CD14-positive monocyte (primary cell): ENCODE results near the gene DCTD. TPM values are rescaled to one million over a fixed set of nuclear protein-coding genes. Genes with fewer than 3 reads are reported as not detected.

Experiments used
- DNase-seq, 3 donors: peaks; one replicate each; pipeline ENCODE4 v3.0.0-alpha.2; 2011 to 2022
- H2AFZ ChIP-seq: 2 replicates; pipeline ENCODE4 v1.6.0; 2012; ENCODE audit warnings: mild to moderate bottlenecking, low read depth, low read length, inconsistent platforms; ENCODE audit not compliant: insufficient read depth, poor library complexity, severe bottlenecking
- H3K27ac ChIP-seq, 2 donors: 1 replicate in 1 of 2; 2 replicates in 1 of 2; pipeline ENCODE4 v1.5.1; 2012 to 2013; ENCODE audit warnings: low read length in 2 of 2, control low read depth in 1 of 2, inconsistent platforms in 1 of 2, low read depth in 1 of 2, mild to moderate bottlenecking in 1 of 2
- H3K27me3 ChIP-seq, 2 donors: one replicate each; pipeline versions ENCODE4 v1.6.0 to v1.6.1; 2011 to 2013; ENCODE audit warnings: low read length in 2 of 2; ENCODE audit not compliant: control insufficient read depth in 2 of 2, insufficient read depth in 2 of 2
- H3K36me3 ChIP-seq, 2 donors: replicated peaks in 1 of 2; 1 replicate in 1 of 2; 2 replicates in 1 of 2; pipeline versions ENCODE4 v1.5.1 to v1.6.1; 2012 to 2013; ENCODE audit warnings: low read length in 2 of 2, control low read depth in 1 of 2, inconsistent platforms in 1 of 2, mild to moderate bottlenecking in 1 of 2; ENCODE audit not compliant: insufficient read depth in 2 of 2, control insufficient read depth in 1 of 2
- H3K4me1 ChIP-seq, 2 donors: 1 replicate in 1 of 2; 2 replicates in 1 of 2; pipeline versions ENCODE4 v1.5.1 to v1.6.1; 2012 to 2013; ENCODE audit warnings: low read length in 2 of 2, control low read depth in 1 of 2, inconsistent platforms in 1 of 2, mild to moderate bottlenecking in 1 of 2, moderate library complexity in 1 of 2; ENCODE audit not compliant: insufficient read depth in 2 of 2, control insufficient read depth in 1 of 2
- H3K4me2 ChIP-seq: replicated peaks from 2 replicates; pipeline ENCODE3; 2012; ENCODE audit warnings: low read length, moderate library complexity, mild to moderate bottlenecking; ENCODE audit not compliant: poor library complexity, severe bottlenecking; ENCODE audit errors: extremely low read depth
- H3K4me3 ChIP-seq, 3 experiments: fragments of 200-600 bp in 1 of 3; sonication (generic) in 1 of 3; replicated peaks in 1 of 3; 1 replicate in 2 of 3; 2 replicates in 1 of 3; pipeline ENCODE4 v1.5.1; 2011 to 2013; ENCODE audit warnings: low read length in 3 of 3, mild to moderate bottlenecking in 3 of 3, control low read depth in 2 of 3, low read depth in 2 of 3, inconsistent platforms in 1 of 3, moderate library complexity in 1 of 3
- H3K79me2 ChIP-seq: 2 replicates; pipeline ENCODE4 v1.6.0; 2012; ENCODE audit warnings: mild to moderate bottlenecking, control low read depth, inconsistent platforms, low read length, moderate library complexity; ENCODE audit not compliant: insufficient read depth
- H3K9ac ChIP-seq: 2 replicates; pipeline ENCODE4 v1.6.0; 2017; ENCODE audit warnings: low read length, mild to moderate bottlenecking; ENCODE audit not compliant: insufficient read depth, poor library complexity, severe bottlenecking
- H3K9me3 ChIP-seq, 2 donors: replicated peaks in 1 of 2; 1 replicate in 1 of 2; 2 replicates in 1 of 2; pipeline versions ENCODE4 v1.5.1 to v1.6.1; 2012 to 2013; ENCODE audit warnings: low read length in 2 of 2, control low read depth in 1 of 2; ENCODE audit not compliant: control insufficient read depth in 1 of 2, insufficient read depth in 1 of 2
- H4K20me1 ChIP-seq: 2 replicates; pipeline ENCODE4 v1.6.0; 2012; ENCODE audit warnings: mild to moderate bottlenecking, low read length, control low read depth, moderate library complexity; ENCODE audit not compliant: insufficient read depth
- H3K27ac Mint-ChIP-seq, 7 donors: one replicate each; pipeline ENCODE4 v1.8.0; 2020; ENCODE audit warnings: mild to moderate bottlenecking in 7 of 7, mixed read lengths in 7 of 7, moderate library complexity in 6 of 7, inconsistent platforms in 2 of 7
- H3K27me3 Mint-ChIP-seq, 3 donors: one replicate each; pipeline ENCODE4 v1.8.0; 2021 to 2022; ENCODE audit warnings: low read depth in 3 of 3, mild to moderate bottlenecking in 3 of 3, mixed read lengths in 3 of 3, moderate library complexity in 3 of 3, inconsistent platforms in 1 of 3
- H3K36me3 Mint-ChIP-seq, 2 donors: one replicate each; pipeline ENCODE4 v1.8.0; 2020; ENCODE audit warnings: mixed read lengths in 2 of 2, inconsistent platforms in 1 of 2, mild to moderate bottlenecking in 1 of 2
- H3K4me1 Mint-ChIP-seq: one replicate; pipeline ENCODE4 v1.8.0; 2020; ENCODE audit warnings: mild to moderate bottlenecking, mixed read lengths
- H3K4me3 Mint-ChIP-seq, 2 donors: one replicate each; pipeline ENCODE4 v1.8.0; 2020; ENCODE audit warnings: mild to moderate bottlenecking in 2 of 2, mixed read lengths in 2 of 2, moderate library complexity in 1 of 2
- H3K9me3 Mint-ChIP-seq, 7 donors: one replicate each; pipeline ENCODE4 v1.8.0; 2020 to 2022; ENCODE audit warnings: mixed read lengths in 7 of 7, mild to moderate bottlenecking in 6 of 7, moderate library complexity in 6 of 7, inconsistent platforms in 2 of 7
- CTCF ChIP-seq: fragments of 200-600 bp; IDR thresholded peaks from one replicate; pipeline ENCODE4 v1.8.0; 2022; ENCODE audit warnings: antibody characterized with exemption, mild to moderate bottlenecking
- WGBS: methylation state at CpG from one replicate; pipeline ENCODE4 v1.1.5; 2013; ENCODE audit warnings: missing lambda C conversion rate; ENCODE audit not compliant: insufficient coverage; 5-methylcytosine and 5-hydroxymethylcytosine counted together
- intact Hi-C, 2 donors: fragments of 100-400 bp; cut with micrococcal nuclease; formaldehyde crosslinking; loops; one replicate each; pipeline versions ENCODE4 v1.15.0 to v1.15.1; 2023
- polyA plus RNA-seq, 3 donors: library from polyadenylated mRNA; depleted of rRNA in 1 of 3; unstranded in 2 of 3; stranded (reverse) in 1 of 3; fragments of 300-500 nt in 2 of 3; fragments of >200 nt in 1 of 3; fragmentation: Illumina TruSeq in 2 of 3; gene quantifications; 1 replicate in 2 of 3; 2 replicates in 1 of 3; pipeline ENCODE4 v1.2.3, GENCODE V29; 2012 to 2021

The DCTD gene
- polyA plus RNA-seq, 3 donors: 45.8 to 49.9 (median 47.8) TPM

DNA sequence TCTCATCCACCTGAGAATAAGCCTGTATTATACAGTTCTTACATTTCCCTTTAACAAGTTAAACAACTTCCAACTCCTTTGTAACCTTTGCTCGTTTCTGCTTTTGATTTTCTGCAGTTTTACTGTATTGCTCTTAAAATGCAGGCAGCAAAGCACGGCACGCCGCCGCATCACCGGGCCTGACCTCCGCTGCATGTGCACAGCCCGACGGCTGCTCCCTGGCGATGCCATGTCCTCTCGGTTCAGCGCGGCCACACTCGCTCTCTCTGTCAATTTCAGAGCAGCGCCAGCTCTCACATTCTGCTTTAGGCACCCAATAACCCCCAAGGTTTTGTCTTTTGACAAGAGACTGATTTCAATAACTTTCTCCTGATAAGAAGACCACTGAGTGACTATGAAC lies 60.3 kb downstream of the DCTD start:
- Histone ChIP-seq H3K27me3 (no peaks in the 10 kb centered on the region), H3K4me1 (no peaks in the 10 kb centered on the region), H3K9ac (no peak overlapping the region), H3K4me3 (no peak overlapping the region), H3K9me3 (peaks cover 0 to 25% of the 10 kb centered on the region in 2 donors), H3K27ac (no peak overlapping the region), H2AFZ (no peak overlapping the region), H3K79me2 (no peaks in the 10 kb centered on the region), H3K4me2 (no peak overlapping the region), H3K36me3 (no peaks in the 10 kb centered on the region), H4K20me1 (no peaks in the 10 kb centered on the region)
- Mint-ChIP-seq H3K4me3 (no peak overlapping the region), H3K9me3 (peaks cover 2 to 31% (median 16%) of the 10 kb centered on the region in 7 donors), H3K36me3 (peaks cover 0 to 2% of the 10 kb centered on the region in 2 donors), H3K27ac (no peak overlapping the region), H3K27me3 (peaks cover 0 to 6% (median 4%) of the 10 kb centered on the region in 3 donors), H3K4me1 (no peaks in the 10 kb centered on the region)
- no peak for DNase-seq
- intact Hi-C loops: no loop called here
- TF ChIP-seq CTCF: no peak
- 97% methylated on average over 11 of the region's 15 CpGs for WGBS

DNA sequence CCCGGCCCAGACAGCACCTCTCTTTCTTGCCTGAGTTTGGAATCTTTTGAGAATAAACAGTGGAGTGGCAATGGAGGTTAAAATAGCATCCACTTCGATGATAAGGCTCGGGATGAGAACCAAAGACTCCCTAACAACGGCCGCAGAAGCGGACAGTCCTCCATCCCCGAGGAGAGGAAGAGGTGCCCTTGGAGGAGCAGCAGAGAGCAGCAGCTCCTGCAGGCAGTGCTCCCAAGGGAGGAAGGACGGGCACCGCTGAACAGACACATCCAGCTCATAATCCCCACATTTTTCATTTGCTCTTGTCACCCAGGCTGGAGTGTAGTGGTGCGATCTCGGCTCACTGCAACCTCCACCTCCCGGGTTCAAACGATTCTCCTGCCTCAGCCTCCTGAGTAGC lies 61.3 kb downstream of the DCTD start:
- Histone ChIP-seq H3K27ac (no peak overlapping the region), H3K4me3 (no peak overlapping the region), H3K27me3 (no peaks in the 10 kb centered on the region), H2AFZ (no peak overlapping the region), H3K9ac (no peak overlapping the region), H4K20me1 (no peaks in the 10 kb centered on the region), H3K9me3 (peaks cover 0 to 25% of the 10 kb centered on the region in 2 donors), H3K79me2 (no peaks in the 10 kb centered on the region), H3K4me2 (no peak overlapping the region), H3K36me3 (no peaks in the 10 kb centered on the region), H3K4me1 (no peaks in the 10 kb centered on the region)
- no peak for TF ChIP-seq CTCF
- peaks cover 0 to 6% (median 4%) of the 10 kb centered on the region in 3 donors for H3K27me3 Mint-ChIP-seq
- H3K27ac Mint-ChIP-seq: no peak overlapping the region
- intact Hi-C loops: no loop called here
- H3K9me3 Mint-ChIP-seq: peaks cover 2 to 31% (median 14%) of the 10 kb centered on the region in 7 donors
- WGBS: 96% methylated on average over 7 of the region's 13 CpGs
- DNase-seq: no peak
- peaks cover 0 to 2% of the 10 kb centered on the region in 2 donors for H3K36me3 Mint-ChIP-seq
- H3K4me3 Mint-ChIP-seq: no peak overlapping the region
- no peaks in the 10 kb centered on the region for H3K4me1 Mint-ChIP-seq
